T-cell (primary cell): ENCODE results near the gene PLCXD3. TPM values are rescaled to one million over a fixed set of nuclear protein-coding genes. Genes with fewer than 3 reads are reported as not detected.

Experiments used
- ATAC-seq, 4 experiments: fragments of 200-7000 bp in 3 of 4; fragments of 150-1000 bp in 1 of 4; cut with Tn5 transposase; replicated peaks in 1 of 4; 1 replicate in 3 of 4; 2 replicates in 1 of 4; pipeline ENCODE4 v1.10.0; 2021; ENCODE audit warnings: moderate library complexity in 3 of 4, mild to moderate bottlenecking in 2 of 4, moderate number of reproducible peaks in 1 of 4
- CTCF ChIA-PET, 2 donors: fragments of 300-600 bp; sonication (Branson Sonifier 250); formaldehyde crosslinking; loops; one replicate each; lab custom pipeline; 2022; ENCODE audit warnings: antibody characterized with exemption in 2 of 2; lab: Charles Lee
- POLR2A ChIA-PET, 2 donors: fragments of 300-600 bp; sonication (Branson Sonifier 250); formaldehyde crosslinking; loops; one replicate each; lab custom pipeline; 2022; ENCODE audit warnings: antibody characterized with exemption in 2 of 2; lab: Charles Lee
- DNase-seq, 35 experiments: peaks; one replicate each; pipeline versions ENCODE4 v3.0.0 to v3.0.0-alpha.2; 2013 to 2023
- H3K27ac ChIP-seq: one replicate; pipeline ENCODE4 v1.5.1; 2013; ENCODE audit warnings: low read length
- H3K27me3 ChIP-seq, 2 experiments: replicated peaks in 1 of 2; 1 replicate in 1 of 2; 2 replicates in 1 of 2; pipeline versions ENCODE4 v1.6.1 to v1.7.0; 2013; ENCODE audit warnings: low read length in 1 of 2, mixed read lengths in 1 of 2; ENCODE audit not compliant: control insufficient read depth in 2 of 2, insufficient read depth in 2 of 2; ENCODE audit errors: extremely low read depth in 1 of 2
- H3K36me3 ChIP-seq, 2 donors: 1 replicate in 1 of 2; 2 replicates in 1 of 2; pipeline versions ENCODE4 v1.6.1 to v1.7.0; 2013; ENCODE audit warnings: low read length in 1 of 2; ENCODE audit not compliant: control insufficient read depth in 2 of 2, insufficient read depth in 1 of 2; ENCODE audit errors: extremely low read depth in 1 of 2
- H3K4me1 ChIP-seq, 2 experiments: 1 replicate in 1 of 2; 2 replicates in 1 of 2; pipeline versions ENCODE4 v1.6.1 to v1.7.0; 2013; ENCODE audit warnings: low read length in 2 of 2, mixed read lengths in 1 of 2; ENCODE audit not compliant: insufficient read depth in 2 of 2, control insufficient read depth in 1 of 2; ENCODE audit errors: extremely low read depth in 1 of 2
- H3K4me3 ChIP-seq, 2 donors: 1 replicate in 1 of 2; 2 replicates in 1 of 2; pipeline versions ENCODE4 v1.5.1 to v1.7.0; 2013; ENCODE audit warnings: mild to moderate bottlenecking in 2 of 2, low read length in 1 of 2, moderate library complexity in 1 of 2; ENCODE audit not compliant: control insufficient read depth in 1 of 2; ENCODE audit errors: extremely low read depth in 1 of 2
- H3K9me3 ChIP-seq: 2 replicates; pipeline ENCODE4 v1.7.0; 2013
- H3K27ac Mint-ChIP-seq, 2 donors: one replicate each; pipeline ENCODE4 v1.8.0; 2020 to 2021; ENCODE audit warnings: mild to moderate bottlenecking in 2 of 2, mixed read lengths in 2 of 2
- H3K27me3 Mint-ChIP-seq, 2 donors: one replicate each; pipeline ENCODE4 v1.8.0; 2021 to 2022; ENCODE audit warnings: mixed read lengths in 2 of 2
- H3K36me3 Mint-ChIP-seq: one replicate; pipeline ENCODE4 v1.8.0; 2021; ENCODE audit warnings: mixed read lengths
- H3K4me1 Mint-ChIP-seq, 3 donors: one replicate each; pipeline ENCODE4 v1.8.0; 2020 to 2022; ENCODE audit warnings: mixed read lengths in 3 of 3, mild to moderate bottlenecking in 1 of 3
- H3K4me3 Mint-ChIP-seq, 3 donors: one replicate each; pipeline ENCODE4 v1.8.0; 2020 to 2022; ENCODE audit warnings: mild to moderate bottlenecking in 3 of 3, mixed read lengths in 3 of 3, moderate library complexity in 3 of 3
- H3K9me3 Mint-ChIP-seq, 3 donors: one replicate each; pipeline ENCODE4 v1.8.0; 2020 to 2022; ENCODE audit warnings: mixed read lengths in 3 of 3
- WGBS: methylation state at CpG from one replicate; pipeline ENCODE4 v1.1.5; 2013; ENCODE audit warnings: missing lambda C conversion rate; ENCODE audit not compliant: insufficient coverage; 5-methylcytosine and 5-hydroxymethylcytosine counted together
- total RNA-seq, 35 experiments: library from RNA in 6 of 35; stranded (reverse) in 6 of 35; fragments of 120-200 nt in 1 of 35; gene quantifications; one replicate each; pipeline versions ENCODE4 v1.2.1 to v1.2.4 and lab custom pipeline; 2013 to 2026

PLCXD3 gene
- total RNA-seq, 5 donors from 2014 or later (not counting 1 experiment from before 2014, with no cell fraction given): 0.03 to 0.07 (median 0.06) TPM; not detected in 2

- ChIA-PET CTCF (no interaction called here), POLR2A (no interaction called here)
- no peak for ATAC-seq
- Mint-ChIP-seq H3K27ac (no peak overlapping the region), H3K27me3 (no peaks in the 10 kb centered on the region), H3K36me3 (no peaks in the 10 kb centered on the region), H3K4me3 (no peak overlapping the region), H3K4me1 (no peaks in the 10 kb centered on the region), H3K9me3 (peaks cover 0 to 8% (median 5%) of the 10 kb centered on the region in 3 donors)
- Histone ChIP-seq H3K4me3 (no peak overlapping the region), H3K9me3 (no peaks in the 10 kb centered on the region), H3K27ac (no peak overlapping the region), H3K27me3 (no peaks in the 10 kb centered on the region), H3K36me3 (no peaks in the 10 kb centered on the region), H3K4me1 (no peaks in the 10 kb centered on the region)
- WGBS: 88% methylated on average over 4 of the region's 16 CpGs
- no peak for DNase-seq
These were observed 64.4 kb downstream of the PLCXD3 start for GRCh38 chr5:41445937-41446563.

- Mint-ChIP-seq H3K4me3 (no peak overlapping the region), H3K9me3 (peaks cover 0 to 19% (median 4%) of the 10 kb centered on the region in 3 donors), H3K27me3 (no peaks in the 10 kb centered on the region), H3K27ac (no peak overlapping the region), H3K36me3 (no peaks in the 10 kb centered on the region), H3K4me1 (no peaks in the 10 kb centered on the region)
- no peaks in the 10 kb centered on the region for H3K9me3 ChIP-seq
- ATAC-seq: no peak
- ChIA-PET POLR2A (no interaction called here), CTCF (no interaction called here)
- H3K27ac ChIP-seq: no peak overlapping the region
- no peaks in the 10 kb centered on the region for H3K27me3 ChIP-seq
- H3K4me1 ChIP-seq: no peaks in the 10 kb centered on the region
- 70% methylated on average over 1 of the region's 1 CpG for WGBS
- H3K36me3 ChIP-seq: no peaks in the 10 kb centered on the region
- no peak overlapping the region for H3K4me3 ChIP-seq
- no peak for DNase-seq
These were observed 75.1 kb downstream of the PLCXD3 start for GRCh38 chr5:41435276-41435675.

- ChIA-PET POLR2A (no interaction called here), CTCF (no interaction called here)
- Histone ChIP-seq H3K4me3 (no peak overlapping the region), H3K4me1 (no peaks in the 10 kb centered on the region), H3K9me3 (no peaks in the 10 kb centered on the region), H3K27me3 (no peaks in the 10 kb centered on the region), H3K36me3 (no peaks in the 10 kb centered on the region), H3K27ac (no peak overlapping the region)
- no peak overlapping the region for H3K4me3 Mint-ChIP-seq
- DNase-seq: no peak
- 80% methylated on average over 1 of the region's 4 CpGs for WGBS
- peaks cover 0 to 4% of the 10 kb centered on the region in 2 donors for H3K27me3 Mint-ChIP-seq
- no peaks in the 10 kb centered on the region for H3K4me1 Mint-ChIP-seq
- no peak for ATAC-seq
- H3K27ac Mint-ChIP-seq: no peak overlapping the region
- H3K36me3 Mint-ChIP-seq: no peaks in the 10 kb centered on the region
- H3K9me3 Mint-ChIP-seq: peaks cover 0 to 14% (median 0%) of the 10 kb centered on the region in 3 donors
These were observed 76.7 kb downstream of the PLCXD3 start for GRCh38 chr5:41433552-41434181.

- Mint-ChIP-seq H3K27ac (no peak overlapping the region), H3K27me3 (peaks cover 0 to 4% of the 10 kb centered on the region in 2 donors), H3K36me3 (no peaks in the 10 kb centered on the region), H3K4me1 (no peaks in the 10 kb centered on the region), H3K4me3 (no peak overlapping the region), H3K9me3 (peaks cover 0 to 14% (median 0%) of the 10 kb centered on the region in 3 donors)
- 89% methylated on average over 4 of the region's 5 CpGs for WGBS
- no peak overlapping the region for H3K27ac ChIP-seq
- H3K4me3 ChIP-seq: no peak overlapping the region
- H3K9me3 ChIP-seq: no peaks in the 10 kb centered on the region
- no peak for ATAC-seq
- H3K27me3 ChIP-seq: no peaks in the 10 kb centered on the region
- POLR2A ChIA-PET: no interaction called here
- H3K4me1 ChIP-seq: no peaks in the 10 kb centered on the region
- CTCF ChIA-PET: no interaction called here
- H3K36me3 ChIP-seq: no peaks in the 10 kb centered on the region
- DNase-seq: no peak
These were observed 77.7 kb downstream of the PLCXD3 start for GRCh38 chr5:41432481-41433253.

GRCh38 chr5:41427505-41427904 is 82.9 kb downstream of the PLCXD3 start:
- ChIA-PET CTCF (no interaction called here), POLR2A (no interaction called here)
- ATAC-seq (no peak), DNase-seq (no peak)
- H3K9me3 Mint-ChIP-seq: no peaks in the 10 kb centered on the region
- no peak overlapping the region for H3K27ac ChIP-seq
- H3K36me3 ChIP-seq: no peaks in the 10 kb centered on the region
- peaks cover 0 to 4% of the 10 kb centered on the region in 2 donors for H3K27me3 Mint-ChIP-seq
- no peaks in the 10 kb centered on the region for H3K36me3 Mint-ChIP-seq
- no peaks in the 10 kb centered on the region for H3K27me3 ChIP-seq
- H3K4me1 Mint-ChIP-seq: no peaks in the 10 kb centered on the region
- H3K9me3 ChIP-seq: no peaks in the 10 kb centered on the region
- no peak overlapping the region for H3K4me3 ChIP-seq
- no peak overlapping the region for H3K27ac Mint-ChIP-seq
- H3K4me3 Mint-ChIP-seq: no peak overlapping the region
- no CpG with 5 or more reads among the region's 1 CpG for WGBS
- H3K4me1 ChIP-seq: no peaks in the 10 kb centered on the region

- CTCF ChIA-PET: no interaction called here
- H3K27me3 Mint-ChIP-seq: peaks cover 0 to 4% of the 10 kb centered on the region in 2 donors
- no peak overlapping the region for H3K27ac ChIP-seq
- H3K4me3 ChIP-seq: no peak overlapping the region
- POLR2A ChIA-PET: no interaction called here
- H3K27me3 ChIP-seq: no peaks in the 10 kb centered on the region
- no peaks in the 10 kb centered on the region for H3K4me1 ChIP-seq
- H3K4me1 Mint-ChIP-seq: no peaks in the 10 kb centered on the region
- no peaks in the 10 kb centered on the region for H3K9me3 ChIP-seq
- no peak overlapping the region for H3K27ac Mint-ChIP-seq
- no peaks in the 10 kb centered on the region for H3K36me3 ChIP-seq
- no peaks in the 10 kb centered on the region for H3K36me3 Mint-ChIP-seq
- DNase-seq (no peak), ATAC-seq (no peak)
- H3K9me3 Mint-ChIP-seq: no peaks in the 10 kb centered on the region
- no peak overlapping the region for H3K4me3 Mint-ChIP-seq
- WGBS: 100% methylated on average over 1 of the region's 3 CpGs
These were observed 84.7 kb downstream of the PLCXD3 start for GRCh38 chr5:41425736-41426135.
